Natural killer cell (primary cell): ENCODE measurements around the gene CTNNA3. TPM values are rescaled to one million over a fixed set of nuclear protein-coding genes. Genes with fewer than 3 reads are reported as not detected.

Experiments
- ATAC-seq, 3 donors: fragments of 150-1000 bp in 2 of 3; fragments of 200-7000 bp in 1 of 3; cut with Tn5 transposase; 1 replicate in 1 of 3; 2 replicates in 2 of 3; pipeline ENCODE4 v1.10.0; 2021; ENCODE audit warnings: mild to moderate bottlenecking in 2 of 3, moderate library complexity in 2 of 3
- DNase-seq, 2 donors: peaks; one replicate each; pipeline versions ENCODE4 v3.0.0 to v3.0.0-alpha.2; 2013 to 2021; ENCODE audit warnings: mixed read lengths in 1 of 2
- H3K27ac ChIP-seq: one replicate; pipeline ENCODE4 v1.5.1; 2013; ENCODE audit warnings: mild to moderate bottlenecking, low read length
- H3K27me3 ChIP-seq: one replicate; pipeline ENCODE4 v1.6.1; 2013; ENCODE audit warnings: low read length; ENCODE audit not compliant: control insufficient read depth, insufficient read depth
- H3K36me3 ChIP-seq: one replicate; pipeline ENCODE4 v1.6.1; 2013; ENCODE audit warnings: low read length; ENCODE audit not compliant: control insufficient read depth, insufficient read depth
- H3K4me1 ChIP-seq: one replicate; pipeline ENCODE4 v1.6.1; 2013; ENCODE audit warnings: low read length; ENCODE audit not compliant: control insufficient read depth, insufficient read depth
- H3K4me3 ChIP-seq: one replicate; pipeline ENCODE4 v1.5.1; 2013; ENCODE audit warnings: low read length
- H3K9me3 ChIP-seq: one replicate; pipeline ENCODE4 v1.6.1; 2013; ENCODE audit warnings: low read length; ENCODE audit not compliant: control insufficient read depth, insufficient read depth
- H3K27ac Mint-ChIP-seq, 2 donors: one replicate each; pipeline ENCODE4 v1.8.0; 2022; ENCODE audit warnings: mild to moderate bottlenecking in 2 of 2, mixed read lengths in 2 of 2, moderate library complexity in 1 of 2
- H3K27me3 Mint-ChIP-seq, 2 donors: one replicate each; pipeline ENCODE4 v1.8.0; 2022; ENCODE audit warnings: low read depth in 2 of 2, mixed read lengths in 2 of 2
- H3K36me3 Mint-ChIP-seq: one replicate; pipeline ENCODE4 v1.8.0; 2022; ENCODE audit warnings: mixed read lengths
- H3K4me1 Mint-ChIP-seq, 2 donors: one replicate each; pipeline ENCODE4 v1.8.0; 2022; ENCODE audit warnings: mixed read lengths in 2 of 2
- H3K4me3 Mint-ChIP-seq: one replicate; pipeline ENCODE4 v1.8.0; 2022; ENCODE audit warnings: mild to moderate bottlenecking, moderate library complexity, mixed read lengths
- H3K9me3 Mint-ChIP-seq, 2 donors: one replicate each; pipeline ENCODE4 v1.8.0; 2022; ENCODE audit warnings: mixed read lengths in 2 of 2
- WGBS: methylation state at CpG from one replicate; pipeline ENCODE4 v1.1.7; 2013; ENCODE audit warnings: missing lambda C conversion rate; ENCODE audit not compliant: insufficient coverage; 5-methylcytosine and 5-hydroxymethylcytosine counted together
- intact Hi-C: fragments of 100-400 bp; cut with micrococcal nuclease; formaldehyde crosslinking; loops from one replicate; pipeline ENCODE4 v1.14.2; 2022
- total RNA-seq, 4 donors: library from RNA; stranded (reverse); fragments of 120-200 nt in 1 of 4; gene quantifications; one replicate each; pipeline versions ENCODE4 v1.2.3 to v1.2.4, GENCODE V29; 2013 to 2022
- TF ChIP-seq, protein P1 (sequence below): fragments of 200-600 bp; IDR thresholded peaks from one replicate; pipeline ENCODE4 v1.8.0; 2022; ENCODE audit warnings: antibody characterized with exemption

The CTNNA3 gene
- total RNA-seq, 3 donors from 2014 or later (not counting 1 experiment from before 2014, with no cell fraction given), result not detected

DNA sequence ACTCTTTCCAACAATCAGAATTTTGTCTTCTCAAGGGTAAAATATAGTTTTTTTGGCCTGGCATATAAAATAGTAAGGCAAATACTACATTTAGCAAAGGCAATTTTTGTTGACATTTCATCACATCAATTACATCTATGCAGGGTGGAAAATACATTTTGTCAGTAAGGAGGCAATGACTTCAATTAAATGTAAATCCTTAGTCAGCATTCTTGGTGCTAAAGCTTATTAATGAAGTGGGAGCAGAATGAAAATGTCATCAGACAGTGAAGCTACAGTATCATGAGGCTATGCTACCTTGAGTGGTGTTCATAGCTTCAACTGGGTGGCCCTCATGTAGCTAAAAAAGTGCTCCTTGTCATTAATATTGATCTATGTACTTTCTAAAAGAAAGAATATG lies 761.3 kb downstream of the CTNNA3 start:
- Mint-ChIP-seq H3K27ac (no peak overlapping the region), H3K9me3 (peaks cover 2 to 4% of the 10 kb centered on the region in 2 donors), H3K4me1 (no peaks in the 10 kb centered on the region), H3K36me3 (no peaks in the 10 kb centered on the region), H3K4me3 (no peak overlapping the region), H3K27me3 (no peaks in the 10 kb centered on the region)
- no peak for DNase-seq
- H3K27ac ChIP-seq, result no peak overlapping the region
- no peaks in the 10 kb centered on the region for H3K4me1 ChIP-seq
- intact Hi-C loops, result no loop called here
- H3K9me3 ChIP-seq, result no peaks in the 10 kb centered on the region
- no peaks in the 10 kb centered on the region for H3K27me3 ChIP-seq
- H3K4me3 ChIP-seq, result no peak overlapping the region
- TF ChIP-seq, protein P1, sequence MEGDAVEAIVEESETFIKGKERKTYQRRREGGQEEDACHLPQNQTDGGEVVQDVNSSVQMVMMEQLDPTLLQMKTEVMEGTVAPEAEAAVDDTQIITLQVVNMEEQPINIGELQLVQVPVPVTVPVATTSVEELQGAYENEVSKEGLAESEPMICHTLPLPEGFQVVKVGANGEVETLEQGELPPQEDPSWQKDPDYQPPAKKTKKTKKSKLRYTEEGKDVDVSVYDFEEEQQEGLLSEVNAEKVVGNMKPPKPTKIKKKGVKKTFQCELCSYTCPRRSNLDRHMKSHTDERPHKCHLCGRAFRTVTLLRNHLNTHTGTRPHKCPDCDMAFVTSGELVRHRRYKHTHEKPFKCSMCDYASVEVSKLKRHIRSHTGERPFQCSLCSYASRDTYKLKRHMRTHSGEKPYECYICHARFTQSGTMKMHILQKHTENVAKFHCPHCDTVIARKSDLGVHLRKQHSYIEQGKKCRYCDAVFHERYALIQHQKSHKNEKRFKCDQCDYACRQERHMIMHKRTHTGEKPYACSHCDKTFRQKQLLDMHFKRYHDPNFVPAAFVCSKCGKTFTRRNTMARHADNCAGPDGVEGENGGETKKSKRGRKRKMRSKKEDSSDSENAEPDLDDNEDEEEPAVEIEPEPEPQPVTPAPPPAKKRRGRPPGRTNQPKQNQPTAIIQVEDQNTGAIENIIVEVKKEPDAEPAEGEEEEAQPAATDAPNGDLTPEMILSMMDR, result no peak
- ATAC-seq, result no peak
- no peaks in the 10 kb centered on the region for H3K36me3 ChIP-seq

DNA sequence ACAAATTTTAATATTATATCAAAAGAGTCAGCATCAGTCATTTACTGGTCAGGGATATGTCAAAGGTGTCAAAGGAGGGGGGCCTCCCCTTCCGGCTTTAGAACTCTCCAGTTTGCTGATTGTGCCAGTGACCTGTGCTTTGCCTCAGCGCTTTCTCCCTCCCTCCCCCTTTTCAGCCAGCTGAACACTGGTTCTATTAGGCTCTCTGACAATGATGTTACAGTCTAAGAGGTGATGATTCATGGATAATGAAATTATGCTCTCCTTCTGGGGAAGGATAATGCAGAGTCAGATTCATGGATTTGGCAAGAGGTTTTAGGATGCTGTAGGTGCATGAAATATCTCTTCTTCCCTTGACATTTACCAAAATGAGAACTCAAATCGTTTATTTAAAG lies 764.0 kb downstream of the CTNNA3 start:
- Mint-ChIP-seq H3K9me3 (no peaks in the 10 kb centered on the region), H3K27me3 (peaks cover 2 to 14% of the 10 kb centered on the region in 2 donors), H3K4me1 (no peaks in the 10 kb centered on the region), H3K27ac (no peak overlapping the region), H3K4me3 (no peak overlapping the region), H3K36me3 (no peaks in the 10 kb centered on the region)
- Histone ChIP-seq H3K9me3 (no peaks in the 10 kb centered on the region), H3K36me3 (no peaks in the 10 kb centered on the region), H3K27ac (no peak overlapping the region), H3K27me3 (no peaks in the 10 kb centered on the region), H3K4me1 (no peaks in the 10 kb centered on the region), H3K4me3 (no peak overlapping the region)
- no peak for DNase-seq
- no peak for ATAC-seq
- TF ChIP-seq, protein P1, result no peak
- intact Hi-C loops, result no loop called here
- WGBS, result 80% methylated on average over 2 of the region's 3 CpGs

DNA sequence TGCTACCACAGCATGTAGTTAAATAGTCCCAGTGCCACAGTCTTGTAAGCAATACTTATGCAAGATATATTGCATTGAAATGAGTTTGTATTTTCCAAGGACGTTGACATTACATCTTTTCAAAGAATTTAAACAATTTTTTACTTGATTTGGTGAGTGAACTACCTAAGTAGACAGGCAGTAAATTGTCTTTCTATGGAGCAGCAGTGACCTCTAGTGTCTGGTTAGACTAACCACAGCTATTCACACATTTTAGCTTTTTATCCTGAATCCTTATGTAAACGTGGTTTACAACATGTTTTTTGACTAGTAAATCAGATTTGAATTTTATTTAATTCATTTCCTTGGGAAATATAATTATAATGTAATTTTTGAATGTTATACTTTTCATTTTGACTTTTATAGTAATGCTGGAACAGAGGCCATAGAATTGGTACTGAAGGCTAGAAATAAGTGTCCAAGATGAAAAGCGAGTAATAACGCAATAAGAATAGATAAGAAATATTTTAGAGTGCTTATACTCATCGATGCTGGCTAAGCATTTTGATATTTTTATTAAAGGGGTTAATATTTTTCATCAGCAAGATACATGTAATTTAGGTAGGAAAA lies 764.6 kb downstream of the CTNNA3 start:
- H3K4me3 ChIP-seq, result no peak overlapping the region
- Mint-ChIP-seq H3K36me3 (no peaks in the 10 kb centered on the region), H3K27ac (no peak overlapping the region), H3K27me3 (peaks cover 2 to 14% of the 10 kb centered on the region in 2 donors), H3K4me3 (no peak overlapping the region), H3K9me3 (no peaks in the 10 kb centered on the region), H3K4me1 (no peaks in the 10 kb centered on the region)
- H3K27ac ChIP-seq, result no peak overlapping the region
- DNase-seq (peak in 1 of 2 donors; percentile 26), ATAC-seq (no peak)
- H3K27me3 ChIP-seq, result no peaks in the 10 kb centered on the region
- 55% methylated on average over 3 of the region's 5 CpGs for WGBS
- H3K36me3 ChIP-seq, result no peaks in the 10 kb centered on the region
- H3K4me1 ChIP-seq, result no peaks in the 10 kb centered on the region
- TF ChIP-seq, protein P1, result peak; percentile 20
- intact Hi-C loops, result no loop called here
- no peaks in the 10 kb centered on the region for H3K9me3 ChIP-seq

DNA sequence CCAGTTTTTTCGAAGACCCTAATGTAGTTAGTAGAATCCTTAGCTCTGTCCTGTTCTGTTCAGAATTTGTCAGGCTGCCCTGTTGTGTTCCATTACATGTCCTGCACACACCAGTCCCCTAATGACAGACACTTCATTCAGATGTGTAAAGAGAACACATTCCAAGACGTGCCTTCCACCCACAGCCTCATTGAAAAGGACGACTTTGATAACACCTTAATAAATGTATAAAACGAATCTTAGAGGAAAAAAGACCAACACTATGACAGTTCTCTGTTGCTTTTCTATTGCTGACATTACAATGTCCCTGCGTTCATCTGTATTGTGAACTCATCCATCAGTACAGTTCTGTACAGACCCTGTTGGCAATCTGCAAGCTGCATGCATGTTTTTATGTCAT lies 766.6 kb downstream of the CTNNA3 start:
- H3K9me3 Mint-ChIP-seq, result no peaks in the 10 kb centered on the region
- H3K4me3 Mint-ChIP-seq, result no peak overlapping the region
- TF ChIP-seq, protein P1, result no peak
- no peaks in the 10 kb centered on the region for H3K36me3 Mint-ChIP-seq
- H3K4me3 ChIP-seq, result no peak overlapping the region
- H3K4me1 Mint-ChIP-seq, result no peaks in the 10 kb centered on the region
- no peak overlapping the region for H3K27ac Mint-ChIP-seq
- no peaks in the 10 kb centered on the region for H3K9me3 ChIP-seq
- no peak overlapping the region for H3K27ac ChIP-seq
- H3K36me3 ChIP-seq, result no peaks in the 10 kb centered on the region
- no peak for ATAC-seq
- 62% methylated on average over 5 of the region's 5 CpGs for WGBS
- DNase-seq, result no peak
- peaks cover 2 to 14% of the 10 kb centered on the region in 2 donors for H3K27me3 Mint-ChIP-seq
- no peaks in the 10 kb centered on the region for H3K4me1 ChIP-seq
- no peaks in the 10 kb centered on the region for H3K27me3 ChIP-seq
- intact Hi-C loops, result no loop called here
